GM21526 (cell line): ENCODE results near the gene ATG9A.

Experiments used
- ATAC-seq: cut with Tn5 transposase; IDR thresholded peaks from one replicate; pipeline ENCODE4 v1.9.1; 2021; ENCODE audit warnings: moderate library complexity; ENCODE audit not compliant: unreplicated experiment, low FRiP score

The ATG9A gene

DNA sequence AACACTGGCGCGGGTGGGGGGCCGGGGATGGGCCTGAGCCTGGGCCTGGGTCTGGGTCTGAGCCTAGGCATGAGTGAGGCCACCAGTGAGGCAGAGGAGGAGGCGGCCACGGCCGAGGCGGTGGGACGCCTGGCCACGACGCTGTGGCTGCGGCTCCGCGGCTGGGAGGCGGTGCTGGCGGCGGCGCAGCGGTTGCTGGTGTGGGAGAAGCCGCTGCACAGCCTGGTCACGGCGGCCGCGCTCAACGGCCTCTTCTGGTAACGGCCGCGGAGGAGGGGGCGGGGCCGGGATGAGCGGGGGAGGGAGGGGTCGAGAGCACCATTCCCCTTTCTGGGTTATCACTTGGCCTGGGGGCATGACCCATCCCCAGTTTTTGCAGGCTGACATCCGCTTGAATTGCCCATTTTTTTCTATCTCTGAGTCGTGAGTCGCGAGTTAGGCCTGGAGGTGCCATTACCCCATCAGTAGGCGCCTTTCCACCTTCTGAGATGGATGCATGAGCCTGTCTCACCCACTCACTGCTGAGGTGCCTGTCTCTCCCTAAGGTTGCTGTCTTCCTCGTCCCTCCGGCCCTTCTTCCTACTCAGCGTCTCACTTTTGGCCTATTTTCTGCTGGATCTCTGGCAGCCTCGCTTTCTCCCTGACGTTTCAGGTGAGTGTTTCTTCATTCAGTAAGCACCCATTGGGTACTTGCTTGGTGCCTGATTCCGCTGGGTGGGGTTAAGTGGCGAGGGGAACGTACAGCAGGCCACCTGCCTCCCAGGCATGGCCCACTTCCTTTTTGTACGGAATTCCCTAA lies 50.9 kb downstream of the ATG9A start:
- peak; percentile 26 for ATAC-seq

DNA sequence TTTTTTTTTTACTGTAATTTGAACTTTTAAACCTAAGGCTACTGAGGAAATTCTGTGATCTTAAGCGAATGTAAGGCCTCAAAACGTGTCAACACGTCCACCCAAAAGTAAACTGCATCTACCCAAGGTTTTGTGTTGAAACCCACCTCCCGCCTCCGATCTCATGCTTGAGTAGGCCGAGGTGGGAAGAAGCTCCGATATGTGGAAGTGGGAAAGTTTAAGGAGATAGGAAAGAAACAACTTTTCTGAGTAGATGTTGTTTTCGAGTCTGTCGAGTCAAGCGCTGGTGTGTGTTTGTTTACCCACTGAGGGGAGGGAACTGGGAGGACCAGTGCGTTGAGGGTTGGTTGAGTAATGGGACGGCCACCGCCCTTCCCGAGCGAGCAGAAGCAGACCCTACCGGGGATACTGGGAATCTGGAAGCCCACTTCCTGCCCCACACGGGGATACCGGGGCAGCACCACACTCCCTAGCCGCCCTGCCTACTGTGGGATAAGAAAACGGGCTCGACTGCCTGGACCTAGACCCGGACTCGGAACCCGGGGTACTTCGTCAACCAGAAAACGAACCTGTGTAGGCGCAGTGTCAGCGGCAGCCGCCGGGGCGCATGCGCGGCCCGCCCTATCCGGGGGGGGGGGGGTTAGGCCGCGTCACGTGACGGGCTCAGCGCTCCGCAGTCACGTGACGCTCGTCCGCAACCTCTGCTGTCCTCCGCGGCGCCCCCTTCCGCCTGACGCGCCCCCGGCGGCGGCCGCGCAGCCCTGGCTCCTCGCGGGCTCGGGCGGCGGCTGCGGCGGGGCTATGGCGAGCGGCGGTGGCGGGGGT lies 51.7 kb downstream of the ATG9A start, which contains the start of gene RETREG2:
Gene RETREG2, plus strand, starts transcription at position 724 of the 825 bp plus-strand sequence. Its CDS starts 78 bp downstream, at position 802.
- peak; percentile 30 for ATAC-seq

DNA sequence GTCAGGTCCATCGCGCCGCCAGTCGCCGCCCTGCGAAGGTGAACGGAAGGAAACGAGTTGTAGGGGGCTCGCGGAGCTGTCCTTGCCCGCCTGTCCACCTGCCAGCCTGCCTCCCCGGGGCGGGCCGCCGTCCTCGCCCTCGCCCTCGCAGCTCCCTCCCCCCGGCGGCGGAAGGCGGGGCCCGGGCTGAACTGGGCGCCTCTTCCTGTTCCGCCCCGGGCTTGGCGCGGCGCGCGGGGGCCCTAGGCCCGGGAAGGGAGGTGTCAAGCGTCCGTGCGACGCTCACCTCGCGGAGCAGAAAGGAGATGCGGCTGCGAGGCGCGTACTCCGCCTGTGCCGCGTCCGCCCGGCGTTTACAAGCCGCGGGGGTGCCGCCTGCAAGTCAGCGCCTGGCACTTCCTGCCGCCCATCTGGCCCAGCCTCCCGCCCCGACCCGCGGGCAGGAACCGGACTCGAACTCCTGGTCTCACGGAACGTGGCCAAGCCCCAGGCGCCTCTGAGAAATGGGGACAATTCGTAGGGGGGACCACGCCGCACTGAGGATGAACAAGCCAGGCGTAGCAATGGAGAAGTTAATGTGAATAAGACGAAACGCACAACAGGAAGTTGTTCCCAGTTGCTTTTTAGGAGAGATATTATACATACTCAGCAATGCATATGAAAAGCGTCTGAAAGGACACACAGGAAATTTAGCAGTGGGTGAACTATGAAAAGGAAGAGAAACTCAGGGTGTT lies 52.5 kb downstream of the ATG9A start, which contains the start of gene CNPPD1:
Gene CNPPD1, minus strand, starts transcription at position 108 of the 734 bp plus-strand sequence. Its CDS starts 97 bp downstream, at position 11.
- ATAC-seq, result peak; percentile 58

DNA sequence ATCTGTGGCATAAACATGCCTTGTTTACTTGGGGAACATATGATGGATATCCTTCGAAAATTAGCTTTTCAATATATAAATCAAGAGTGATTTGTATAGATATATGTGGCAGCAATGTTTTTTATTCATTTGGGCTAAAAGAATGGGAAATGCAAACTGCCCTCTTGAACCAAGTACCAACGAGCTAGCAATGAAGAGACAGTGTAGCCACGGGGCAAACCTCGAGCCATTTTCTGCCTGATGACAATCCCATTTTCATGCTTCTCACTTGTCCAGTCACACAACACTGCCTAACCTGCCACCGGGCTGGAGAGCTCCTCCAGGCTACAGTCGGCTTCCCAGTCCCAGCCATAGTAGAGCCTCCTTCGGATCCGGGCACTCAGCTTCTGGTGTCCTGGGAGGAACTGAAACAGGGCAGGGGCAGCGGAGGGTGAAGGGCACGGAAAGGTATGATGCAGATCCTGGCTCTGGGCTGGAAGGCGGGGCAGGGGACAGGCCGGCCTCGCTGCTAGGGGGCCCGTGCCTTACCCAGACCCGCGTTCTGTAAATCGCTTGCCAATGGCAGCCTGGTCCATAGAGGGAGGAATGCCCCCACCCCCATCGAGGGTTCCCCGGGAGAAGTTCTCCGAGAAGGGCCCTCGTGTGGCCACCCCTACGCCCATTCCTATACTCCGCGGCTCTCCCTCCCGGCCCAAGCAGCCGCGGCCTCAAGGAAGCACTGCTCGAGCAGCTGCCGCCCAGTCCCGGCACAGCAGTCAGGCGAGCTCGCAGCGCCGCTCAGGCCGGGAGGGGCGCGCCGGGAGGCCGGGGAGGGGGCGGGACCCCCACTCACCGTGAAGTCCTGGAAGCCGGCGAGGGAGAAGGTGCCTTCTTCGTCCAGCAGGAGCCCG lies 53.3 kb downstream of the ATG9A start:
- peak; percentile 17 for ATAC-seq

GRCh38 chr2:219175486-219175885 lies 54.0 kb downstream of the ATG9A start:
- no peak for ATAC-seq

- no peak for ATAC-seq
Measured at GRCh38 chr2:219174801-219175200, 54.6 kb downstream of the ATG9A start.

- ATAC-seq, result no peak
Measured at GRCh38 chr2:219174146-219174545, 55.3 kb downstream of the ATG9A start.

- no peak for ATAC-seq
Measured at GRCh38 chr2:219173176-219173575, 56.3 kb downstream of the ATG9A start.

GRCh38 chr2:219172231-219173154 lies 56.9 kb downstream of the ATG9A start:
- ATAC-seq, result no peak

GRCh38 chr2:219171231-219171651 lies 58.2 kb downstream of the ATG9A start:
- no peak for ATAC-seq

- no peak for ATAC-seq
Measured at GRCh38 chr2:219169930-219170654, 59.3 kb downstream of the ATG9A start, which contains the start of gene SLC23A3. SLC23A3 (minus strand) TSS chr2:219170029; CDS start chr2:219169984, 45 bp downstream.
